ENCODE measurements around the gene TRPM8. TPM values are rescaled to one million over a fixed set of nuclear protein-coding genes. Genes with fewer than 3 reads are reported as not detected.

Gene TRPM8
- total and polyA plus RNA-seq, 2 donors from 2014 or later, result 2.5 TPM; not detected in 1

GRCh38 chr2:233973786-233974185 is 56.6 kb downstream of the TRPM8 start:
- H3K4me1 ChIP-seq (ENCODE audit: control insufficient read depth in 2 of 3, insufficient read depth in 2 of 3, low read depth in 1 of 3, low read length in 3 of 3), result no peaks in the 10 kb centered on the region
- H3K9me3 ChIP-seq (ENCODE audit: control insufficient read depth in 2 of 3, insufficient read depth in 1 of 3, low read length in 3 of 3), result no peaks in the 10 kb centered on the region
- FAIRE-seq (no peak), DNase-seq (no peak)
- no peak for TF ChIP-seq CTCF (IDR thresholded peaks at IDR 0.05; ENCODE audit: borderline replicate concordance, extremely low read depth, insufficient read depth)
- H3K9ac ChIP-seq (ENCODE audit: low read length in 3 of 3), result no peak overlapping the region
- no peak overlapping the region for H3K4me3 ChIP-seq (ENCODE audit: low read length in 3 of 3)
- no peak overlapping the region for H3K27ac ChIP-seq (ENCODE audit: low read depth in 2 of 2, low read length in 2 of 2)
- no peaks in the 10 kb centered on the region for H3K36me3 ChIP-seq (ENCODE audit: control insufficient read depth in 2 of 3, insufficient read depth in 3 of 3, low read length in 3 of 3)
- H3K27me3 ChIP-seq (ENCODE audit: control insufficient read depth, insufficient read depth, low read length), result no peaks in the 10 kb centered on the region
- intact Hi-C loops (cut with DNase I), result no loop called here

GRCh38 chr2:233974530-233975071 is 57.4 kb downstream of the TRPM8 start:
- Histone ChIP-seq H3K27ac (ENCODE audit: low read depth in 2 of 2, low read length in 2 of 2) (no peak overlapping the region), H3K9me3 (ENCODE audit: control insufficient read depth in 2 of 3, insufficient read depth in 1 of 3, low read length in 3 of 3) (no peaks in the 10 kb centered on the region), H3K36me3 (ENCODE audit: control insufficient read depth in 2 of 3, insufficient read depth in 3 of 3, low read length in 3 of 3) (no peaks in the 10 kb centered on the region), H3K9ac (ENCODE audit: low read length in 3 of 3) (no peak overlapping the region), H3K4me1 (ENCODE audit: control insufficient read depth in 2 of 3, insufficient read depth in 2 of 3, low read depth in 1 of 3, low read length in 3 of 3) (no peaks in the 10 kb centered on the region), H3K4me3 (ENCODE audit: low read length in 3 of 3) (no peak overlapping the region), H3K27me3 (ENCODE audit: control insufficient read depth, insufficient read depth, low read length) (no peaks in the 10 kb centered on the region)
- DNase-seq (peak in 2 of 5 donors; percentile 3 to 96), FAIRE-seq (no peak)
- intact Hi-C loops (cut with DNase I), result no loop called here
- peak; percentile 3 for TF ChIP-seq CTCF (IDR thresholded peaks at IDR 0.05; ENCODE audit: borderline replicate concordance, extremely low read depth, insufficient read depth)

- H3K9ac ChIP-seq (ENCODE audit: low read length in 3 of 3), result no peak overlapping the region
- intact Hi-C loops (cut with DNase I), result no loop called here
- FAIRE-seq (no peak), DNase-seq (no peak)
- TF ChIP-seq CTCF (IDR thresholded peaks at IDR 0.05; ENCODE audit: borderline replicate concordance, extremely low read depth, insufficient read depth), result no peak
- H3K9me3 ChIP-seq (ENCODE audit: control insufficient read depth in 2 of 3, insufficient read depth in 1 of 3, low read length in 3 of 3), result no peaks in the 10 kb centered on the region
- H3K36me3 ChIP-seq (ENCODE audit: control insufficient read depth in 2 of 3, insufficient read depth in 3 of 3, low read length in 3 of 3), result no peaks in the 10 kb centered on the region
- no peak overlapping the region for H3K27ac ChIP-seq (ENCODE audit: low read depth in 2 of 2, low read length in 2 of 2)
- no peaks in the 10 kb centered on the region for H3K4me1 ChIP-seq (ENCODE audit: control insufficient read depth in 2 of 3, insufficient read depth in 2 of 3, low read depth in 1 of 3, low read length in 3 of 3)
- H3K27me3 ChIP-seq (ENCODE audit: control insufficient read depth, insufficient read depth, low read length), result no peaks in the 10 kb centered on the region
- no peak overlapping the region for H3K4me3 ChIP-seq (ENCODE audit: low read length in 3 of 3)
Observed at GRCh38 chr2:233976087-233976486, 58.9 kb downstream of the TRPM8 start.

All from kidney (tissue), 14 donors.